HG02763 (cell line): ENCODE measurements around the gene ANP32A.
"Not testable (repeated sequence)": the region's sequence is repeated elsewhere in the genome, so short reads cannot be mapped to it uniquely, and the experiment has no call there.

Experiments used
- ATAC-seq: cut with Tn5 transposase; IDR thresholded peaks from one replicate; pipeline ENCODE4 v1.9.1; 2021; ENCODE audit warnings: mild to moderate bottlenecking, moderate library complexity; ENCODE audit not compliant: unreplicated experiment

The ANP32A gene

GRCh38 chr15:68759982-68760579 is 60.6 kb downstream of the ANP32A start:
- ATAC-seq = not testable (repeated sequence)

- ATAC-seq = no peak
Measured at GRCh38 chr15:68755731-68756130, 65.0 kb downstream of the ANP32A start.

GRCh38 chr15:68751622-68752021 is 69.1 kb downstream of the ANP32A start:
- ATAC-seq = no peak

- ATAC-seq = no peak
Measured at GRCh38 chr15:68749793-68750192, 70.9 kb downstream of the ANP32A start.

- ATAC-seq = no peak
Measured at GRCh38 chr15:68749365-68749764, 71.3 kb downstream of the ANP32A start.

- no peak for ATAC-seq
Measured at GRCh38 chr15:68743256-68743655, 77.4 kb downstream of the ANP32A start.

- no peak for ATAC-seq
Measured at GRCh38 chr15:68739390-68740080, 81.2 kb downstream of the ANP32A start.

GRCh38 chr15:68735610-68736009 is 85.1 kb downstream of the ANP32A start:
- no peak for ATAC-seq

- no peak for ATAC-seq
Measured at GRCh38 chr15:68734881-68735280, 85.8 kb downstream of the ANP32A start.

- no peak for ATAC-seq
Measured at GRCh38 chr15:68734352-68734751, 86.3 kb downstream of the ANP32A start.

- ATAC-seq = no peak
Measured at GRCh38 chr15:68733666-68734065, 87.0 kb downstream of the ANP32A start.

- no peak for ATAC-seq
Measured at GRCh38 chr15:68732451-68732850, 88.2 kb downstream of the ANP32A start.

GRCh38 chr15:68730976-68731897 is 89.5 kb downstream of the ANP32A start:
- no peak for ATAC-seq

- ATAC-seq = no peak
Measured at GRCh38 chr15:68730471-68730919, 90.2 kb downstream of the ANP32A start.

- ATAC-seq = no peak
Measured at GRCh38 chr15:68729789-68730411, 90.8 kb downstream of the ANP32A start.
